Heart left ventricle (tissue), 16 donors: ENCODE results near the gene DNMT3A. TPM values are rescaled to one million over a fixed set of nuclear protein-coding genes. Genes with fewer than 3 reads are reported as not detected.
A peak's percentile ranks its signal among the peaks of the same experiment; 100 is the strongest.

Experiments used
- ATAC-seq, 4 donors: fragments of 200-7000 bp; cut with Tn5 transposase; one replicate each; pipeline ENCODE4 v1.9.1; 2020 to 2022; ENCODE audit warnings: moderate library complexity in 4 of 4, mild to moderate bottlenecking in 3 of 4, moderate number of reproducible peaks in 1 of 4
- DNase-seq, 5 donors: peaks; one replicate each; pipeline ENCODE4 v3.0.0-alpha.2; 2020
- H3K27ac ChIP-seq, 12 donors: fragments of 200-600 bp; sonication (generic) in 4 of 12; one replicate each; pipeline versions ENCODE4 v1.5.0 to v1.8.0; 2016 to 2022; ENCODE audit warnings: mild to moderate bottlenecking in 2 of 12
- H3K27me3 ChIP-seq, 9 donors: fragments of 200-600 bp; sonication (generic) in 2 of 9; one replicate each; pipeline versions ENCODE4 v1.5.1 to v1.8.0; 2016 to 2022; ENCODE audit warnings: mild to moderate bottlenecking in 3 of 9
- H3K36me3 ChIP-seq, 9 donors: fragments of 200-600 bp; sonication (generic) in 2 of 9; one replicate each; pipeline versions ENCODE4 v1.5.0 to v1.8.0; 2018 to 2022; ENCODE audit warnings: mild to moderate bottlenecking in 2 of 9
- H3K4me1 ChIP-seq, 12 donors: fragments of 200-600 bp; sonication (generic) in 4 of 12; one replicate each; pipeline versions ENCODE4 v1.5.0 to v1.8.0; 2016 to 2022; ENCODE audit warnings: mild to moderate bottlenecking in 3 of 12
- H3K4me3 ChIP-seq, 12 donors: fragments of 200-600 bp; sonication (generic) in 4 of 12; one replicate each; pipeline versions ENCODE4 v1.5.0 to v1.8.0; 2017 to 2022; ENCODE audit warnings: mild to moderate bottlenecking in 9 of 12, moderate library complexity in 4 of 12
- H3K9me3 ChIP-seq, 12 donors: fragments of 200-600 bp; sonication (generic) in 4 of 12; one replicate each; pipeline versions ENCODE4 v1.5.0 to v1.8.0; 2016 to 2022; ENCODE audit warnings: mild to moderate bottlenecking in 1 of 12
- CTCF ChIP-seq, 12 donors: fragments of 200-600 bp; sonication (generic) in 4 of 12; IDR thresholded peaks; one replicate each; pipeline versions ENCODE4 v1.5.0 to v1.8.0; 2018 to 2022; ENCODE audit warnings: antibody characterized with exemption in 12 of 12, mild to moderate bottlenecking in 5 of 12
- POLR2A ChIP-seq, 2 donors: fragments of 450-650 bp; IDR thresholded peaks; one replicate each; pipeline ENCODE4 v1.6.1; 2017; ENCODE audit warnings: antibody characterized with exemption in 2 of 2, mild to moderate bottlenecking in 2 of 2, moderate library complexity in 2 of 2
- WGBS, 4 donors: extraction: QIAGEN DNeasy Blood & Tissue Kit in 2 of 4; methylation state at CpG; one replicate each; pipeline versions ENCODE4 v1.1.5 to v1.1.7; 2013 to 2018; 5-methylcytosine and 5-hydroxymethylcytosine counted together
- intact Hi-C, 10 donors: fragments of 100-400 bp; cut with DNase I; formaldehyde crosslinking; loops; one replicate each; pipeline versions ENCODE4 v1.11.1 to v1.14.2; 2022
- polyA plus RNA-seq, 2 donors: library from polyadenylated mRNA; stranded (reverse); fragments of 200-250 nt; gene quantifications; one replicate each; pipeline ENCODE4 v1.2.3, GENCODE V29; 2013
- total RNA-seq, 9 donors: library from RNA; depleted of rRNA in 2 of 9; stranded (reverse); fragments of >200 nt in 2 of 9; fragmentation: NEBNext Ultra II Directional in 3 of 9; extraction: Animal tissue kit (Norgen Biotek cat#: 25700) in 3 of 9; gene quantifications; one replicate each; pipeline versions ENCODE4 v1.1.0 to v1.2.4, GENCODE V29; 2016 to 2023
- donor health status: ischemic (EF 13 %, LVEDD 7.1; RV severe dilation, severe dysfunction).
- donor health status: healthy with polysubstance abuse.
- donor health status: DM: no; HTN: yes; CAD: no.
- donor health status: DM: no; HTN: no; CAD: no.
- donor health status: ischemic (EF 25% LVEDD 6.9; RV normal size, moderate dysfunction).
- donor health status: ischemic (EF 25% LVEDD 5.7; RV mildly dilated, moderate dysfunction).
- donor health status: healthy.
- donor health status: DM: yes; HTN: yes; CAD: no.
- donor health status: ischemic (EF 35%, LVEDD 5.7; RV mildly dilated, moderate dysfunction).
- donor health status: nonischemic (EF 11% LVEDD 7.7; RV severe dilation, severe dysfunction).
- donor health status: DM: yes; HTN: yes; CAD: no.
- donor health status: PGD.
- donor health status: ischemic (EF 29% LVEDD 5.4; RV normal size, mild dysfunction).
- donor health status: nonischemic (EF 23%, LVEDD 6.1; RV moderate dilation, normal function).

Gene DNMT3A
- total and polyA plus RNA-seq, 11 donors = 3.5 to 26.0 (median 16.0) TPM

GRCh38 chr2:25246558-25247290, 95.0 kb downstream of the DNMT3A start:
- Histone ChIP-seq H3K27me3 (no peaks in the 10 kb centered on the region), H3K4me3 (no peak overlapping the region), H3K4me1 (peaks cover 0 to 13% (median 7%) of the 10 kb centered on the region in 12 donors), H3K36me3 (peaks cover 3 to 77% (median 65%) of the 10 kb centered on the region in 9 donors), H3K27ac (no peak overlapping the region), H3K9me3 (no peaks in the 10 kb centered on the region)
- ATAC-seq = no peak
- intact Hi-C loops = no loop called here
- WGBS, 4 donors = 92 to 96% (median 95%) methylated on average over 25 to 26 of the region's 26 CpGs
- TF ChIP-seq CTCF (IDR thresholded peaks at IDR 0.05) (no peak), POLR2A (IDR thresholded peaks at IDR 0.05) (no peak)
- peak in 1 of 5 donors; percentile 53 for DNase-seq

- no peak overlapping the region for H3K4me3 ChIP-seq
- no peaks in the 10 kb centered on the region for H3K9me3 ChIP-seq
- H3K27ac ChIP-seq = no peak overlapping the region
- H3K27me3 ChIP-seq = no peaks in the 10 kb centered on the region
- peaks cover 3 to 84% (median 72%) of the 10 kb centered on the region in 9 donors for H3K36me3 ChIP-seq
- intact Hi-C loops = no loop called here
- H3K4me1 ChIP-seq = peaks cover 0 to 6% (median 0%) of the 10 kb centered on the region in 12 donors
- ATAC-seq = no peak
- TF ChIP-seq CTCF (IDR thresholded peaks at IDR 0.05) (no peak), POLR2A (IDR thresholded peaks at IDR 0.05) (no peak)
- WGBS, 4 donors = 92 to 94% (median 93%) methylated on average over 14 of the region's 14 CpGs
- peak in 1 of 5 donors; percentile 18 for DNase-seq
Observed at GRCh38 chr2:25246001-25246400, 95.7 kb downstream of the DNMT3A start.

- Histone ChIP-seq H3K36me3 (peaks cover 3 to 92% (median 81%) of the 10 kb centered on the region in 9 donors), H3K27ac (no peak overlapping the region), H3K4me3 (no peak overlapping the region), H3K4me1 (no peaks in the 10 kb centered on the region), H3K27me3 (no peaks in the 10 kb centered on the region), H3K9me3 (no peaks in the 10 kb centered on the region)
- WGBS, 4 donors = 87 to 92% (median 90%) methylated on average over 13 to 14 of the region's 14 CpGs
- ATAC-seq = no peak
- intact Hi-C loops = no loop called here
- TF ChIP-seq POLR2A (IDR thresholded peaks at IDR 0.05) (no peak), CTCF (IDR thresholded peaks at IDR 0.05) (no peak)
- peak in 1 of 5 donors; percentile 21 for DNase-seq
Observed at GRCh38 chr2:25245141-25245540, 96.6 kb downstream of the DNMT3A start.

- intact Hi-C loops = no loop called here
- H3K27ac ChIP-seq = no peak overlapping the region
- TF ChIP-seq CTCF (IDR thresholded peaks at IDR 0.05) (no peak), POLR2A (IDR thresholded peaks at IDR 0.05) (no peak)
- H3K9me3 ChIP-seq = no peaks in the 10 kb centered on the region
- no peak for ATAC-seq
- DNase-seq = peak in 1 of 5 donors; percentile 44
- no peaks in the 10 kb centered on the region for H3K4me1 ChIP-seq
- H3K27me3 ChIP-seq = no peaks in the 10 kb centered on the region
- H3K4me3 ChIP-seq = no peak overlapping the region
- WGBS, 4 donors = 95 to 96% (median 96%) methylated on average over 14 to 17 of the region's 17 CpGs
- H3K36me3 ChIP-seq = peaks cover 3 to 97% (median 93%) of the 10 kb centered on the region in 9 donors
Observed at GRCh38 chr2:25243995-25244394, 97.7 kb downstream of the DNMT3A start.
